Activated CD4-positive, alpha-beta T cell treated with anti-CD3 and anti-CD28 coated beads, Interleukin-2, amount 50 U/mL, for 4 hours (primary cell): ENCODE data around the gene FRMD7.
"Not testable (repeated sequence)": the region's sequence is repeated elsewhere in the genome, so short reads cannot be mapped to it uniquely, and the experiment has no call there.

Experiments used
- DNase-seq, 2 experiments: peaks; one replicate each; pipeline ENCODE4 v3.0.0-alpha.2; 2020

The FRMD7 gene, protein sequence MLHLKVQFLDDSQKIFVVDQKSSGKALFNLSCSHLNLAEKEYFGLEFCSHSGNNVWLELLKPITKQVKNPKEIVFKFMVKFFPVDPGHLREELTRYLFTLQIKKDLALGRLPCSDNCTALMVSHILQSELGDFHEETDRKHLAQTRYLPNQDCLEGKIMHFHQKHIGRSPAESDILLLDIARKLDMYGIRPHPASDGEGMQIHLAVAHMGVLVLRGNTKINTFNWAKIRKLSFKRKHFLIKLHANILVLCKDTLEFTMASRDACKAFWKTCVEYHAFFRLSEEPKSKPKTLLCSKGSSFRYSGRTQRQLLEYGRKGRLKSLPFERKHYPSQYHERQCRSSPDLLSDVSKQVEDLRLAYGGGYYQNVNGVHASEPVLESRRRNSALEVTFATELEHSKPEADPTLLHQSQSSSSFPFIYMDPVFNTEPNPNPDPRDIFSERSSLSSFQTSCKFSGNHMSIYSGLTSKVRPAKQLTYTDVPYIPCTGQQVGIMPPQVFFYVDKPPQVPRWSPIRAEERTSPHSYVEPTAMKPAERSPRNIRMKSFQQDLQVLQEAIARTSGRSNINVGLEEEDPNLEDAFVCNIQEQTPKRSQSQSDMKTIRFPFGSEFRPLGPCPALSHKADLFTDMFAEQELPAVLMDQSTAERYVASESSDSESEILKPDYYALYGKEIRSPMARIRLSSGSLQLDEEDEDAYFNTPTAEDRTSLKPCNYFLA

DNA sequence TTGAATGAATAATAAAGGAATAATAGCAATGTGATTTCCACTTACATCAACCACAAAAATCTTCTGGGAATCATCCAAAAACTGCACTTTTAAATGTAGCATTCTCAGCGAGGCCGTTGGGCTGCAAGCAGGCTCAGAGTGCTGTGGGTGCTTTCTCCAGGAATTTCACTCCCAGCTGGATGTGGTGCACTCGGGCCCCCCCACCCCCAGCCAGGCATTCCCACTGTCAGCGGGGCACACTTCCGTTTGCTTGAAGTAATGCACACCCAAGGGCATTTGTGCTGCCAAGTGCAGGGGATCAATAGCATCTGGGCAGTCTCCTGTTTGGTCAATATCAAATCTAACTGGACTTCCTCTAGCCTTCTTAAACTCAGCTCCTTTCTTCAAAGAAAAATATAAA is at the start of gene FRMD7:
Gene FRMD7, minus strand, starts transcription at position 278 of the 400 bp plus-strand sequence. Its CDS starts 176 bp downstream, at position 102.
- DNase-seq = no peak

DNA sequence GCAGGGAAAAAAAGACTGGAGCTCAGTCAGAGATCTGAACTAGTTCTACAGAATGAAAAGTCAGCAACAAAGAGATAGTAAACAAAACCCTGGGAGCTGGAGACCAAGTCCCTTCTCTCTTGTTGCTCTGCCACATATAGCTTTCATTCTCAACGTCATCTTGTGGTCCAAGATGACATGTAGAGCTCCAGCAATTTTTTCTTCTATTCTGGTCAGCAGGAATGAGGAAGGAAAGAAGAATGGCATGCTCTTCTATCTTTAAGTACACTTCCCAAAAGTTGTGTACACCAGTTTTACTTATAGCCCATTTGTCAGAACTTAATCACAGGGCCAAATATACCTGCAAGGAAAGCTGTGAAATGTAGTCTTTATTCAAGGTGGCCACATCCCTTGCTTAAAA is 45.8 kb upstream of the FRMD7 start:
- no peak for DNase-seq

DNA sequence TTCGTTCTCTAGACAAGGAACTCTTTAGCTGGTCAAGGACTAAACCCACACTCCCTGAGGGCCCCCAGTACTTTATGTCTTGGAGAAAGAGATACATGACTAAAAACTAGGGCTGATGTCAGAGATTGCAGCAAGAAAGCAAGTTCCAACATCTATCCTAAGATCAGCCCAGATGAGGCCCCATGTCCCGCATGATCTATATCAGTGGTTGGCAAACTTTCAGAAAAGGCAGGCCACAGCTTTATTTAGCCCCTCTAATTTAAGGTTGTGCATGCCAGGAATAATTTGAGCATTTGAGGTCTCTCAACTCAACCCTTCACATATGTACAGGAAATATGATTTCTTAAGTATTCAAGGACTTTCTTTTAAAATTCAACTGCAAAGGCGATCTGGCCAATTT is 44.1 kb upstream of the FRMD7 start:
- no peak for DNase-seq

DNA sequence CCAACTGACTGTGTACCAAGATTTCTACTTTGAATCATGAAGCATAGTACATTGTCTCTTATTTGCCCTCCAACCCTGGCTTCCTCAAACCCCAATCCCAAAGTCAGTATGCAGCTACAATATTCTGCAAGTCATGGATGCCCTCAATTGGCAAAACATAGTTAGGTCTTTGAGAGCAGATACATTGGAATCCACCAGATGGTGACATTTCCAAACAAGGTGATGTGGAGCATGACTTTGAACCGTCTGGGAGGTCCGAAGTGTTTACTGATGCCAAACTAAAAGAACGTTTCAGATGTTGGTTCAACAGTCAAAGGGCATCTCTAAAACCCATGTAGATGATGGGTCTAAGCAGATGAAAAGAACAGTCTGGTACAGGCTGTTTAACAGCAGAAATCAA is 43.7 kb upstream of the FRMD7 start:
- no peak for DNase-seq

DNA sequence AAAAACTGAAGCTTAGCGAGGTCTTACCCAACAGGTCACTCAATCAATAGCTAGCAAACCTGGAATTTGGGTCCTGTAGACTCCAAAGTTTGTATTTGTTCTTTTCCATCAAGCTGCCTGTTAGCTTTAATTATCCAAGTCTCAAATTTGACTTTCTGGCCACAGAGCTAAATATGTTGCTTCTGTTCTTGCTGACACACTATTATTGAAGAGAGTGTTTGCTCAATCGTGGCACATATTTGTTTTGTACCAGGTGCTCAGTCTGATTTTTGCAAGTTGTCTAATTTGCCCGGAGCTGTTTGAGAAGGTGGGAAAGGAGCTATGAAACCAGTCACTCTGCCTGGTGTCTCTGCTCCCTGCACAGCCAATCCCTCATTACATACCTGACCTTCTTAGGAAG is 41.7 kb upstream of the FRMD7 start:
- no peak for DNase-seq

DNA sequence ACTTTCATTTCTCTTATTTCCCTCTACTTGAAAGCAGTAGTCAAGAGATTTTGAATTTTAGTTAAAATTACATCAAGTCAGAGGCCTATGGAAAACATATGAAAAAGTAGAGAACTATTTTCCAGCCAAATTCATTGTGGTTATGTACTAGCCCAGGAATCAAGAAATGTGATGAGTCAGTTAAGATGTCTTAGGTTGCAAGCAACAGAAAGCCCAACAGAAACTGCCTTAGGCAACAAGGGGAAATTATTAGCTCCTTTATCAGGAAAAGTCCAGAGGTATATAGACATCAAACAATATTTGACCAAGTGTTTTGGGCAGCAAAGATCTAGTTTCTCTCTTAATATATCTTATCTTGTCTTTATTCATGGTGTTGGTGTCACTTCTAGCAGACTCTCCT is 37.8 kb upstream of the FRMD7 start:
- DNase-seq = no peak

DNA sequence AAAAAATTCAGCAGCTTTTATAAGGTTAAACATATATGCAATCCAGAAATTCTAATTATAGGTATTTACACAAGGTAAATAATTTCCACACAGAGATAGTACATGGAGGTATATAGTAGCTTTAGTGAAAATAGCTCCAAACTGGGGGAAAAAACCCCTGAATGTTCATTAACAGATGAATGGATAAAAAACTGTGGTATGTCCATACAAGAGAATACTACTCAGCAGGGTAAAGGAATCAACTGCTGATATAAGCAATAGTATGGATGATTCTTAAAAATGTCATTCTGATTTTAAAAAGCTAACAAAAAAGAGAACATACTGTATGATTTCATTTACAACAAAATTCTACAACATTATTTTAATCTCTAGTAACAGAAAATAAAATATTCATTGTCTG is 37.2 kb upstream of the FRMD7 start:
- no peak for DNase-seq

DNA sequence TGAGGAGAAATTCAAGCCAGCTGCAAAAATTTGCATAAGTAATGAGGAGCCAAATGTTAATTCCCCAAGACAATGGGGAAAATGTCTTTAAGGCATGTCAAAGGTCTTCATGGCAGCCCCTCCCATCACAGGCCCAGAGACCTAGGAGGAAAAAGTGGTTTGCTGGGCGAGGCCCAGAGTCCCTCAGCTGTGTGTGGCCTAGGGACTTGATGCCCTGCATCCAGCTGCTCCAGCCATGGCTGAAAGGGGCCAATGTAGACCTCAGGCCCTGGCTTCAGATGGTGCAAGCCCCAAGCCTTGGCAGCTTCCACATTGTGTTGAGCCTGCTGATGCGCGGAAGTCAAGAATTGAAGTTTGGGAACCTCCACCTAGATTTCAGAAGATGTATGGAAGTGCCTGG is 35.3 kb upstream of the FRMD7 start:
- not testable (repeated sequence) for DNase-seq

DNA sequence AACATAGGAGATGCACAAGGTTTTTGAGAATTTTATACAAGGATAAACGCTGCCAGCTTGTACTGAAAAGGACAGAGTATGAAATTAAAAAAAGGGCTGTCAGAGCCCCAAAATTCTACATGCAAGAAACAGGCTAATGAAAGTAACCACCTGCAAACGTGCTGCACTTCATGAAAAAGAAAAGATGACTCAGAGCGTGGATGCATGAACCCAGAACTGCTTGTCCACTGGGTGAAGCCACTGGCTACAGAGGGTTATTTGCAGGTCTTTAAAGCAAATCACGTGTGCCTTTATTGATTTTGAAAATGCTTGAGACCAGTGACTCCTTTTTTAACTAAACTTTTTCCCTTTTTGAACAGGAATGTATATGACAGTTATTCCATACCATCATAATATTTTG is 25.3 kb upstream of the FRMD7 start:
- DNase-seq = no peak

DNA sequence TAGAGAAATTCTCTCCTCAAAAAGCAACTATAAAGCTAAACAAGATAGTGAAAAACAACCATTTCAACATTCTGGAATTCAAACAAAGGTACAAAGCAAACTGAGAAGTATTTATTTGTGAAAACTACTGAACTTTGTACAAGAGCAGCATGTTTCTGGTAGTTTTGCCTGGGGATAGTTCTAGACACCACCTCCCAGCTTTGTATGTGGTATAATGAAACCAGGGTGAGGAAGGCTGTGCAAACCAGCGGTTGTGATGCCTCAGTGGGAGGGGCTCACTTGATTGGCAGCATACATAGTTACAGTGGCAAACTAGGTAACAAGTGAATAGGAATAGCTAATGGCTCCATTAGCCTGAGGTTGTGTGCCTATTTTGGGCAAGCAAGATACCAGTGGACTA is 18.6 kb upstream of the FRMD7 start:
- no peak for DNase-seq

DNA sequence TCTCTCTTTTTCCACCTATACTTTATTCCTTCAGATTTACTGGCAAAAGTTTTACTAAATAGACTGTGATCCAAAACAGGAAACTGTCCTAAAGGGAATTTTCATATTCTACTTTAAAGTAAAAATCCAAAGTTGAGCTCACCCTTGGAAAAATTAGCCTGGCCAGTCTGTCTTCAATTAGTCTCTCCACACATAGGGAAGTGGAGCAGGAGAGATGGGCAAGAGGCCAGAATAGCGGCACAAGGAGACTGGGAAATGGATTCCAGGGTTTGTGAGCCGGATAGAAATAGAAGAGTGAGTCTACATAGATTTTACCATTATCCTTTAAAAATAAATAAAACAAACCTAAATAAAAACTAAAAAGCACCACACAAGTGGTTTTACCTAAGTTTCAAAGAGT is 16.2 kb upstream of the FRMD7 start:
- DNase-seq = no peak

DNA sequence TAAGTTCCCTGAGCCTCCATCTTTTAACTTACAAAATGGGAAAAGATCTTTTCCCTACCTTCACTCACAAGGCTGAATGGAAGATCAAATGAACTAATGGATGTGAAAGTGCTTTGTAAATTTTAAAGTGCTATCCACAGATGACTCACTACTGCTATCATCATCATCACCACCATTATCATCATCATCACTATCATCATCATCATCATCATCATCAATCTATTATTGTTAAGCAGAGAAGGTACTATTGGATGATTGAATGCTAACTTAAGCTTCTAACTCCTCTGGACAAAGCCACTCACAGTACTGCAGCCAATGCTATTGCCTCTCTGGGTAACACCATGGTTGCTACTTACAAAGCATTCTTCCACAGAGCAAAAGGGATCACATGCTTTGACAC is 1.9 kb downstream of the FRMD7 start:
- no peak for DNase-seq

DNA sequence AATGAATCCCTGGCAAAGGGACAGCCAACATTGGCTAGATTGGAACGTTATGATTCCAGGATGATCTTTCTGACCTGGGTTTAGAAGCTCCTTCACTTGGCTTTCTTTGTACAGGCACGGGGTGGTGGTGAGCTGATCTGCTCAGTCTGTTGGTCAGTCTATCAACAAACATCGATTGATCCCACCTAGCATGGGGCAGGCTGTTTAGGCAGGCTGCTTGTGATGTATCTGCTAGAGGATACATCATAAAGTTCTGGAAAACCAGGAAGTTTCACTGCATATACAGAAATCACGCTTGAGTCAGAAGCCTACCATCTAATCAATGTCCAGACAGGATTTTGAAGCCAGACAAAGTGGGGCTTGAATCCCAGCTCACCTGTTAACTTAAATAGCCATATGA is 6.9 kb downstream of the FRMD7 start:
- no peak for DNase-seq

DNA sequence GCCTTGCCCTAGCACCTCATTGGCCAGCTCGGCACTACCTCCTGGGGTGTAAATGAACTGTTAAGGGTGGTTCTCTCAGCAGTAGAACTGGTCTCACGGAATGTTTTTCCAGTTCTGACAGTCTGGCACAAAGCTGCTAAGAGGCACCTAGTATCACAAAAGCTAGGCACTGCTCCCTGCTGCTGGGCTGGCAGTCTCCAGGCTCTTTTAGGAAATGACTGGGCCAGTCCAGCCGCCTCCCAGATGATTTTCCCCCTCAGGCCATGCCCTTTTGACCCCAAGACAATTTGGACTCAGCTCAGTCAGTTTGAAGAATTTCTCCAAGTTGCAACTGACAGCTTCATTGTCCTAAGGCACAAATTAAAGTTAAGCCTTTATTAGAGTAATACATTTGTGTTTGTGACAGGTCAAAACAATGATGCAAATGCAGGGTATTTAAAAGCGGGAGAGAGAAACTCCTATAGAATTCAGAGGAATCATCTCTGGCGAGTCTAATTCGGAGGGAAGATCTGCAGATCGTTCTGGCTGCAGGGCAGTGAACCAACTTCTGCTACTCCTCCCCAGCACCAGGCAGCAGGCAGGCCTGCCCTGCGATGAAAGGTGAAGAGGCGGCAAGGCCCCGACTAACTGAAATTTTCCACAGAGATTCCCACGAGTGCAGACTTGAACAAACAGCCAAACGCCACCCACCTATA is 7.9 kb downstream of the FRMD7 start:
- DNase-seq = no peak

DNA sequence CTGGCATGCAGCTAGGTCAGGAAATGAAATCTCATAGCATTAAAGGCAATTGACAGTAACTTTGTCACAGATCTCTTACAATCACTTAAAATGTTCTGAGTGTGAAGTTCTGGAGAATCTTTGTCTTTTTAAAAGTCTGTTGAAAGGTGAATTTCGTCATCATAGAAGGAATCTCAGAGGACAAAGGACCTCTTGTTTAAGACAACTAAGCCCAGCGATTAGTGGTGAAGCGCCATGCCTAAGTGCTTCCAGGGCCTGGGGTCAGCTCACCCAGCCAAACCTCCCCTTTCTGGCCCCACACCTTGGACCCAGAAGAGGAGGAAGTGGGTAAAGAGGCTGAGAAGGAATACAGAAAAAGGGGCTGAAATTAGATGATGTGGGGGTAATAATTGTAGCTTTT is 8.5 kb downstream of the FRMD7 start:
- no peak for DNase-seq

DNA sequence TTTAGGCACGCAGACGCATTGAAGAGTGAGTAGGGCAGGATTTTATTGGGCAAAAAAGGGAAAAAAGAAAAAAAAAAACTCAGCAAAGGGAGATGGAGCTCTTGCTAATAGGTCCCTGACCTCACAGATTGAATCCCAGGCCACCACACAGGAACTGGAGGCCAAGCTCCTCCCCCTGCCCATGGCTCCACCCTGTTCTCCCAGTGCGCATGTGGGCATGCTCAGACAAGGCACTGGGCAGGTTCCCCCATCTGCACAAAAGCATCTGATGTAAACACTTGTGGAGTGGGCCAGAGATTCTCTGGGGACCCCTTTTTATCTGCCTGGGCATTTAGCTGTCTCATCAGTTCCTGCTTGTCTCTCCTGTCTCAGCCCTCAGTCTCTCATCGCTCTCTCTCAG is 9.5 kb downstream of the FRMD7 start:
- DNase-seq = no peak

DNA sequence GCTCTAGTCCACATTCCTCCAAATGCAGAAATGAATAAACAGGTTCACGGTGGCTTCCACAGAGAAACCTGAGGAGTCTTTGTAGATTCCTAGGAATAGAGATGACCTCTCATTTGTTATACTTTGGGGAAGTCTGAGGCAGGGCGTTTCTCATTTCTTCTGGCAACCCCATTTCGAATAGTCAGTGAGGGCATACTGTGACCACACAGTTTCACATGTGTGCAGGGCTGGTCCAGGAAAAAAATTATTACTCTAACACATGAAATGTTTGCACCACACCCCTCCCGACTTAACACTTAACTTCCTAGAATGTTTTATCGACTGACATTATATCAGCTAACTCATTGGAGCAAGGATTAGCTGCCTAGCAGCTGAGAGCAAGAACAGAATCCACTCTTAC is 12.0 kb downstream of the FRMD7 start:
- no peak for DNase-seq

DNA sequence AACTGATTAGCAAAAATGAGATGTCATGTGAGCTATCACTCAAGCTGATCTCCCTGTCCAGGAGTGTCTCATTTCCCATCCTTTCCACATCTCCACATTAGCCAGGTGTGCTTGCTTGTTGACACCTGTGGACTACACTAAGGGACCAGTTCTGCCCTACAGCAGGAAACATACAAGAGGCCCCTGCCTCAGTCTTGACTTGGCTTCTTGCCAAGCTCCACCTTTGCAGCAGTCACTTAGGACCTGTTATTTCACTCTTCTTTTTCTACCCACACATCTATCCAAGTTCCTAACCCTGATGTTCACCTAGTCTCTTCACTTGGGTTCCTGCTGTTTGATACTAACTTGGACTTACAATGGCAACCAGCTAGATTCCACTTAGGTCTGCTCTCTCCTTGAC is 13.2 kb downstream of the FRMD7 start:
- no peak for DNase-seq

DNA sequence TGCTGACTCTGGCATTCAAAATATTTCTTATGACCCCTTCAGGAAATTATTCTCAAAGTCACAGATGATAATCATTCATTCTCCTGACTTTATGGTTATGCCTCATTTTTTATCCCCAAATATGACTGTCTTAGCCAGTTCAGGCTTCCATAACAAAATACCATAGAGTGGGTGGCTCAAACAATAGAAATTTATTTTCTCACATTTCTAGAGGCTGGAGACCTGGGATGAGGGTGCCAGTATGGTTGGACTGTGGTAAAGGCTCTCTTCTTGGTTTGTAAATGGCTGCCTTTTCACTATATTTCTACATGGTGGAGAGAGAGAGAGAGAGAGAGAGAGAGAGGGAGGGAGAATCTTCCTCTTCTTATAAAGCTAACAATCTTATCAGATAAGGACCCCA is 20.5 kb downstream of the FRMD7 start:
- no peak for DNase-seq

DNA sequence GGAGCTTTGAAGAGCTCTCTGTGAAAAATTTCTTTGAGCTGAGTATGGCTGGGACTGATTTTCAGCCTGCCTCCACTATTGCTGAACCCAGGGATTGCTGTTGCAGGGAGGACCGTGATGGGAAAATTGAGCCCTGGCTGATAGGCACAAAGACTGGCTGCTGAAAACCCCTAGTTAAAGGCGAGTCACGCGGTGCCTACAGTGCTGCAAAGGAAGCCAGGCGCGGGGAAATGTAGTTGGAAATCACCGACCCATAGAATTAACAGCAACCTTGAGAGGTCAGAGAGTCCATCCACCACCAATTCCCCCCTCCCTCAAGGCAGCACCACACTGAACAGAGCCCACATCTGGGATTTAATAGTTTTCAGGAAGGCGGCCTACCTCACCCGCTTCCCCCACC is 26.0 kb downstream of the FRMD7 start:
- no peak for DNase-seq

DNA sequence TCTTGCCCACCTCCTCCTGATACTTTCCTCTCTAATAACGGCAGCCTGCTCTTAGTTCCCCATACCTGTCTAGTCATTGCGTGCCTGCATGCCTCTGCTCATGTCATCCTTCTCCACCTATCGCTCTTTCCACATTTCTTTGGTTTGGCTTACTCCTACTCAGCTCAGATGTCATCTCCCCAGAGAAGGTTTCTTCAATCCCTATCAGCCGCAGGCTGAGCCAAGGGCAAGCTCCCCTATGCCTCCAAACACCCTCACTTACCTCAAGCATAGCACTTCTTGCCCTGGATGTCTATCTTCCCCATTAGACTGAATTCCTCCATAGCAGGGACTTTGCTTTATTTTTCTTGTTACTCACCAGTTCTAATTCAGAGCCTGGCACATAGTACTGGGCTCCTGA is 26.6 kb downstream of the FRMD7 start:
- DNase-seq = no peak

DNA sequence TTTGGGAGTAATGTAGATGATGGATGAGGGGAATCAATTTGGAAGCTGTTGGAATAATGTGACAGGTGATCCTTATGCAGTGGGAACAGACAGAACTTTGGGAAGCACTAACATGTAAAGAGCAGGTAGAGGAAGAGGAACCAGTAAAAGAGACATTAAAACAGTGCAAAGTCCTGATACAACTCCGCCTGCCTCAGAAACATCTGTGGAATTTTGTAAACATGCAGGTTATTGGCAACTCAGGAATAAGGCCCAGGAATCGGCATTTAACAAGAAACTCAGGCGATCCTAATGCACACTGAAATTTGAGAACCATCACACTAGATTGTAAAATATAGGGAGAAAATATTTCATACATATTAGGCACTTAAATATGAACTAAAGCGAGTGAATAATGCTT is 29.1 kb downstream of the FRMD7 start:
- not testable (repeated sequence) for DNase-seq

DNA sequence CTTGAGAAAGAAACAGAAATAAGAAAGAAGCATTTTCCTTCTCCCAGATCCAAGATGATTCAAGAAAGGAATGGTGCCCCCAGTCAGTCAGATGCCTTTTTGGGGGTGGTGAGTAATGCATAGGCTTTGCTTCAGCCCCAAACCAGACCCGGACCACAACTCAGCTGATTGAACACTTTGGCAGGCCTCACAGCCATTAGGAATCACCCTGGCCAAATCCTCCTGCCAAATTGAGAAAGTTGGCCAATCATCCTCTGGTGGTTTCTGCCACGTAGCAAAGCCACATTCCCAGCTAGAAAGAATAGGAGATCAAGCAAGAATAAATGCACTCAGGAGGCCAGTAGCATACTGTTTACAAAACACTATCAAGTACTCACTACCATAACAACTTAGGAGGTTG is 33.7 kb downstream of the FRMD7 start:
- no peak for DNase-seq

DNA sequence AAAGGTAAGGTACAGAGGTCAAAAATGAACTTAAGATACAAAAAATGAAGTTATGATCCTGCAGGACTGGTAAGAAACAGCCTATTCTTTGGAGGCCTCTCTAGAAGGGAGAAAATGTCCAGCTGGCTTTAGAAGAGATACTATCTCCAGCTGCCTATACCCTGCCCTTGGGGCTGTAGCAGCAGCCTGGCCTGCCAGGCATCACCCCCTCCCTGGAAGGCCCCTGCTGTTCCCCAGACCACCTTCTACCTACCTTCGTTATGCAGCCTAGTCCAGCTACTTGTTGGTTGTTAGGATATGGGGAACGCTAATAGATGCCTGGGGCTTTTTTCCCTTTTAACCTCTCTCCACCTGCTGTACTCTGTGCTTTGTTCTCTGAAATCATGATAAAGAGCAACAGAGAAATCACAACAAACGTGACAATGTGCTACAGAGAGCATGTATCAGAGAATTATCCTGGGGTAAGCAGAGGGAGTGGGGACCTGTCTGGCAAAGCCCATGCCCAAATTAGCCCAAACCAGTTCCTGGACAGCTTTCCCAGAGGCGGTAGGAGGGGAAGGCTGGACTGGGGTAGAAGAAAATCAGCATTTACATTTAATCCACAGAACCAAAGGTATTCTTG is 34.5 kb downstream of the FRMD7 start:
- DNase-seq = no peak
